ENCODE measurements around the gene UNC93B1. TPM values are rescaled to one million over a fixed set of nuclear protein-coding genes. Genes with fewer than 3 reads are reported as not detected.

The UNC93B1 gene
- total RNA-seq (10 to 100 TPM; 13.0 to 28.5 (median 16.6) TPM), polyA plus RNA-seq (10 to 100 TPM; 26.3 to 36.5 TPM)

- peak within 1 kb of the TSS; percentile 39 to 57 (median 50) for H3K27ac ChIP-seq
Observed at GRCh38 chr11:68003846-68004550, at the start of gene UNC93B1. Gene UNC93B1 (minus strand): TSS chr11:68004097. CDS start chr11:68004043, 54 bp downstream.

GRCh38 chr11:68053117-68053516 is 49.2 kb upstream of the UNC93B1 start:
- DNase-seq (peak in 2 of 6 donors; percentile 39 to 45), FAIRE-seq (no peak), ATAC-seq (peak in 2 of 4 donors; percentile 1 to 16)
- intact Hi-C loops (cut with DNase I): no loop called here
- Histone ChIP-seq H3K4me3 (no peak overlapping the region), H3K27me3 (no peaks in the 10 kb centered on the region), H3K9me3 (no peaks in the 10 kb centered on the region), H3K27ac (no peak overlapping the region), H3K4me1 (peaks cover 0 to 3% (median 0%) of the 10 kb centered on the region in 3 donors), H3K36me3 (peaks cover 3 to 46% (median 8%) of the 10 kb centered on the region in 3 donors)
- TF ChIP-seq CTCF (IDR thresholded peaks at IDR 0.05): no peak
- 76 to 77% methylated on average over 7 to 9 of the region's 9 CpGs for WGBS, 2 donors

More at GRCh38 chr11:68003846-68004550, at the start of gene UNC93B1:
- TF ChIP-seq CTCF (IDR thresholded peaks at IDR 0.05): no peak
- H3K27me3 ChIP-seq: no peaks in the 10 kb centered on the region
- peak; percentile 82 to 91 (median 88) for ATAC-seq
- H3K9me3 ChIP-seq: no peaks in the 10 kb centered on the region
- FAIRE-seq: no peak
- peak; percentile 91 to 98 (median 92) for DNase-seq
- H3K36me3 ChIP-seq: no peaks in the 10 kb centered on the region
- H3K4me3 ChIP-seq: peak within 1 kb of the TSS; percentile 51 to 77 (median 60)
- WGBS, 2 donors: 3 to 5% methylated on average over 36 to 64 of the region's 64 CpGs
- peaks cover 8 to 14% (median 10%) of the 10 kb centered on the region in 3 donors for H3K4me1 ChIP-seq
- intact Hi-C loops (cut with DNase I): no loop called here

GRCh38 chr11:68052137-68052873 is 48.4 kb upstream of the UNC93B1 start:
- FAIRE-seq (no peak), ATAC-seq (no peak), DNase-seq (no peak)
- intact Hi-C loops (cut with DNase I): no loop called here
- no peaks in the 10 kb centered on the region for H3K27me3 ChIP-seq
- no peaks in the 10 kb centered on the region for H3K9me3 ChIP-seq
- no peak overlapping the region for H3K4me3 ChIP-seq
- TF ChIP-seq CTCF (IDR thresholded peaks at IDR 0.05): no peak
- no peak overlapping the region for H3K27ac ChIP-seq
- 86 to 94% methylated on average over 15 of the region's 15 CpGs for WGBS, 2 donors
- H3K36me3 ChIP-seq: peaks cover 3 to 41% (median 8%) of the 10 kb centered on the region in 3 donors
- peaks cover 0 to 3% (median 0%) of the 10 kb centered on the region in 3 donors for H3K4me1 ChIP-seq

- peak overlapping the region; percentile 1 to 35 (median 26) for H3K27ac ChIP-seq
- DNase-seq (peak in 4 of 6 donors; percentile 20 to 76 (median 36)), FAIRE-seq (no peak), ATAC-seq (peak in 1 of 4 donors; percentile 2)
- H3K27me3 ChIP-seq: no peaks in the 10 kb centered on the region
- no peaks in the 10 kb centered on the region for H3K9me3 ChIP-seq
- WGBS, 2 donors: 66 to 70% methylated on average over 14 of the region's 14 CpGs
- TF ChIP-seq CTCF (IDR thresholded peaks at IDR 0.05): no peak
- intact Hi-C loops (cut with DNase I): no loop called here
- peaks cover 0 to 4% (median 0%) of the 10 kb centered on the region in 3 donors for H3K4me1 ChIP-seq
- H3K36me3 ChIP-seq: peaks cover 3 to 41% (median 8%) of the 10 kb centered on the region in 3 donors
- no peak overlapping the region for H3K4me3 ChIP-seq
Observed at GRCh38 chr11:68051191-68052136, 47.6 kb upstream of the UNC93B1 start.
